Panc1 (cell line): ENCODE measurements around the gene KRTAP10-10. TPM values are rescaled to one million over a fixed set of nuclear protein-coding genes. Genes with fewer than 3 reads are reported as not detected.

Experiments
- ATAC-seq: fragments of 200-7000 bp; cut with Tn5 transposase; 2 replicates; pipeline ENCODE4 v1.9.1; 2020; ENCODE audit warnings: mild to moderate bottlenecking, moderate library complexity
- BruUV-seq: library from RNA; stranded (reverse); fragments of 400-500 nt; replicated peaks from 2 replicates; lab custom pipeline; 2021; lab: Mats Ljungman, UMichigan
- CTCF ChIA-PET: fragments of 300-600 bp; sonication (Branson Sonifier 250); formaldehyde crosslinking; loops from one replicate; lab custom pipeline; 2022; ENCODE audit warnings: antibody characterized with exemption; lab: Charles Lee
- POLR2A ChIA-PET: fragments of 300-600 bp; sonication (Branson Sonifier 250); formaldehyde crosslinking; loops from one replicate; lab custom pipeline; 2022; ENCODE audit warnings: antibody characterized with exemption; lab: Charles Lee
- DNase-seq: peaks from one replicate; pipeline ENCODE4 v3.0.0-alpha.2; 2010; ENCODE audit warnings: low read depth, low spot score
- H3K27ac ChIP-seq: 2 replicates; pipeline ENCODE4 v1.5.1; 2011; ENCODE audit warnings: mild to moderate bottlenecking, low read length, inconsistent platforms
- H3K27me3 ChIP-seq: fragments of 200-500 bp; sonication (Bioruptor generic); 2 replicates; pipeline ENCODE4 v1.6.0; 2014; ENCODE audit warnings: low read length, inconsistent platforms; ENCODE audit not compliant: control insufficient read depth, insufficient read depth
- H3K36me3 ChIP-seq: fragments of 200-500 bp; sonication (Bioruptor generic); 2 replicates; pipeline ENCODE4 v1.5.1; 2014; ENCODE audit warnings: inconsistent platforms, mild to moderate bottlenecking, low read length, moderate library complexity; ENCODE audit not compliant: control insufficient read depth, insufficient read depth
- H3K4me1 ChIP-seq: 2 replicates; pipeline ENCODE4 v1.5.1; 2011; ENCODE audit warnings: inconsistent platforms, mild to moderate bottlenecking, low read length, moderate library complexity; ENCODE audit not compliant: control insufficient read depth, insufficient read depth
- H3K4me3 ChIP-seq, 2 experiments: 2 replicates each; pipeline ENCODE4 v1.5.1; 2011 to 2012; ENCODE audit warnings: low read depth in 2 of 2, low read length in 2 of 2, mild to moderate bottlenecking in 2 of 2, inconsistent platforms in 1 of 2, moderate library complexity in 1 of 2
- H3K9me3 ChIP-seq: fragments of 200-500 bp; sonication (Bioruptor generic); 2 replicates; pipeline ENCODE4 v1.5.1; 2014; ENCODE audit warnings: low read depth, mild to moderate bottlenecking, inconsistent platforms, low read length, moderate library complexity; ENCODE audit not compliant: control insufficient read depth, insufficient read depth
- CTCF ChIP-seq: fragments of 450-650 bp; IDR thresholded peaks from 2 replicates; pipeline ENCODE4 v1.5.1; 2017; ENCODE audit warnings: mild to moderate bottlenecking
- POLR2AphosphoS5 ChIP-seq: IDR thresholded peaks from 2 replicates; pipeline ENCODE4 v1.6.1; 2012; ENCODE audit warnings: mild to moderate bottlenecking, low read depth, low read length, moderate library complexity
- REST ChIP-seq, 2 experiments: IDR thresholded peaks; 2 replicates each; pipeline ENCODE4 v1.6.1; 2011 to 2012; ENCODE audit warnings: low read depth in 2 of 2, control low read depth in 1 of 2, low read length in 1 of 2, mild to moderate bottlenecking in 1 of 2, moderate library complexity in 1 of 2; ENCODE audit not compliant: insufficient read depth in 1 of 2
- SIN3A ChIP-seq: IDR thresholded peaks from 2 replicates; pipeline ENCODE4 v1.6.1; 2012; ENCODE audit warnings: low read depth, mild to moderate bottlenecking, low read length, moderate library complexity, borderline replicate concordance; ENCODE audit not compliant: insufficient read depth
- TCF7L2 ChIP-seq: IDR thresholded peaks from 2 replicates; pipeline ENCODE4 v1.6.1; 2011; ENCODE audit warnings: mild to moderate bottlenecking, low read depth, low read length, inconsistent platforms
- in situ Hi-C: cut with HindIII; loops from 2 replicates; pipeline ENCODE4 v1.10.0; 2016; ENCODE audit warnings: low sequenced_read_pairs, low pct_unique_long_range_greater_than_20kb
- intact Hi-C: fragments of 100-400 bp; cut with micrococcal nuclease; formaldehyde crosslinking; loops from one replicate; pipeline ENCODE4 v1.10.0; 2022; ENCODE audit not compliant: unreplicated experiment
- total RNA-seq: library from RNA; stranded (reverse); gene quantifications from one replicate; pipeline ENCODE4 v1.2.1, GENCODE V29; 2021; ENCODE audit not compliant: unreplicated experiment

Gene KRTAP10-10
- total RNA-seq, 1 experiment from 2014 or later, result not detected

- in situ Hi-C loops, result no loop called here
- POLR2A ChIA-PET, result no interaction called here
- no TSS peak for BruUV-seq
Observed at GRCh38 chr21:44670642-44671432, 33.7 kb downstream of the KRTAP10-10 start.

GRCh38 chr21:44671911-44672310 is 34.8 kb downstream of the KRTAP10-10 start:
- ChIA-PET CTCF (no interaction called here), POLR2A (no interaction called here)
- ATAC-seq, result no peak
- Histone ChIP-seq H3K4me1 (no peaks in the 10 kb centered on the region), H3K4me3 (no peak overlapping the region), H3K36me3 (no peaks in the 10 kb centered on the region), H3K9me3 (no peaks in the 10 kb centered on the region), H3K27ac (no peak overlapping the region), H3K27me3 (no peaks in the 10 kb centered on the region; the same call in 1 of the 2 replicates)
- in situ Hi-C loops, result no loop called here
- intact Hi-C loops, result no loop called here
- no peak for DNase-seq
- no peak for TF ChIP-seq TCF7L2
- no peak for TF ChIP-seq REST (IDR thresholded peaks at IDR 0.05; ENCODE audit: insufficient read depth in 1 of 2, low read depth in 2 of 2, low read length in 1 of 2)
- no peak for TF ChIP-seq CTCF
- TF ChIP-seq SIN3A, result no peak
- no peak for TF ChIP-seq POLR2AphosphoS5
- no TSS peak for BruUV-seq

More at GRCh38 chr21:44670642-44671432, 33.7 kb downstream of the KRTAP10-10 start:
- intact Hi-C loops, result no loop called here
- no peak for TF ChIP-seq POLR2AphosphoS5
- no peak for TF ChIP-seq REST (IDR thresholded peaks at IDR 0.05; ENCODE audit: insufficient read depth in 1 of 2, low read depth in 2 of 2, low read length in 1 of 2)
- TF ChIP-seq CTCF, result no peak
- no peak for TF ChIP-seq TCF7L2
- TF ChIP-seq SIN3A, result no peak
- H3K36me3 ChIP-seq, result no peaks in the 10 kb centered on the region
- no peak for ATAC-seq
- H3K27ac ChIP-seq, result no peak overlapping the region
- no peaks in the 10 kb centered on the region for H3K4me1 ChIP-seq
- H3K9me3 ChIP-seq, result no peaks in the 10 kb centered on the region
- H3K27me3 ChIP-seq, result no peaks in the 10 kb centered on the region; the same call in 1 of the 2 replicates
- H3K4me3 ChIP-seq, result no peak overlapping the region
- no peak for DNase-seq
- CTCF ChIA-PET, result no interaction called here
